ENCODE measurements around the gene ZYG11A.

- TF ChIP-seq TAF1 (IDR thresholded peaks at IDR 0.05; ENCODE audit: low read depth, low read length) (no peak), POLR2A (IDR thresholded peaks at IDR 0.05; ENCODE audit: control extremely low read depth in 1 of 2, low read depth in 2 of 2, low read length in 2 of 2) (no peak), EGR1 (IDR thresholded peaks at IDR 0.05; ENCODE audit: borderline replicate concordance, low read depth, low read length) (no peak)
These were observed 95.6 kb downstream of the ZYG11A start for GRCh38 chr1:52938183-52938451.
